DMS79 treated with DMSO at 0.1 percent for 48 hours (cell line): Measurements from ENCODE around the gene FOXP2.

ENCODE experiments used
- DNase-seq: peaks from one replicate; lab custom pipeline; 2025; lab: John Stamatoyannopoulos, UW

Gene FOXP2

GRCh38 chr7:114657279-114657678 is 242.7 kb downstream of the FOXP2 start:
- no peak for DNase-seq

GRCh38 chr7:114658216-114658615 is 243.6 kb downstream of the FOXP2 start:
- DNase-seq: peak; percentile 53

- no peak for DNase-seq
These were observed 245.0 kb downstream of the FOXP2 start for GRCh38 chr7:114659409-114660125.

- peak; percentile 98 for DNase-seq
These were observed 245.5 kb downstream of the FOXP2 start for GRCh38 chr7:114660126-114660486.

- peak; percentile 56 for DNase-seq
These were observed 246.1 kb downstream of the FOXP2 start for GRCh38 chr7:114660753-114661152.

GRCh38 chr7:114662002-114662677 is 247.5 kb downstream of the FOXP2 start:
- DNase-seq: peak; percentile 41

- peak; percentile 34 for DNase-seq
These were observed 248.9 kb downstream of the FOXP2 start for GRCh38 chr7:114663502-114663901.

- DNase-seq: no peak
These were observed 256.1 kb downstream of the FOXP2 start for GRCh38 chr7:114670676-114671075.

GRCh38 chr7:114671563-114672123 is 257.0 kb downstream of the FOXP2 start:
- no peak for DNase-seq

- no peak for DNase-seq
These were observed 263.5 kb downstream of the FOXP2 start for GRCh38 chr7:114678116-114678515.

GRCh38 chr7:114687238-114687637 is 272.6 kb downstream of the FOXP2 start:
- no peak for DNase-seq

GRCh38 chr7:114688443-114689055 is 273.9 kb downstream of the FOXP2 start:
- DNase-seq: no peak

GRCh38 chr7:114689406-114689805 is 274.8 kb downstream of the FOXP2 start:
- no peak for DNase-seq

GRCh38 chr7:114691605-114692004 is 277.0 kb downstream of the FOXP2 start:
- DNase-seq: no peak

GRCh38 chr7:114695182-114695581 is 280.6 kb downstream of the FOXP2 start:
- no peak for DNase-seq

- no peak for DNase-seq
These were observed 285.8 kb downstream of the FOXP2 start for GRCh38 chr7:114700247-114700928.

- DNase-seq: no peak
These were observed 289.1 kb downstream of the FOXP2 start for GRCh38 chr7:114703677-114704076.

GRCh38 chr7:114708646-114709045 is 294.0 kb downstream of the FOXP2 start:
- no peak for DNase-seq

- no peak for DNase-seq
These were observed 295.9 kb downstream of the FOXP2 start for GRCh38 chr7:114710499-114710898.

GRCh38 chr7:114711241-114711640 is 296.6 kb downstream of the FOXP2 start:
- DNase-seq: no peak

GRCh38 chr7:114715907-114716306 is 301.3 kb downstream of the FOXP2 start:
- no peak for DNase-seq

- DNase-seq: no peak
These were observed 304.2 kb downstream of the FOXP2 start for GRCh38 chr7:114718861-114719260.
